Measurements from ENCODE around the gene IRF8.

Gene IRF8

DNA sequence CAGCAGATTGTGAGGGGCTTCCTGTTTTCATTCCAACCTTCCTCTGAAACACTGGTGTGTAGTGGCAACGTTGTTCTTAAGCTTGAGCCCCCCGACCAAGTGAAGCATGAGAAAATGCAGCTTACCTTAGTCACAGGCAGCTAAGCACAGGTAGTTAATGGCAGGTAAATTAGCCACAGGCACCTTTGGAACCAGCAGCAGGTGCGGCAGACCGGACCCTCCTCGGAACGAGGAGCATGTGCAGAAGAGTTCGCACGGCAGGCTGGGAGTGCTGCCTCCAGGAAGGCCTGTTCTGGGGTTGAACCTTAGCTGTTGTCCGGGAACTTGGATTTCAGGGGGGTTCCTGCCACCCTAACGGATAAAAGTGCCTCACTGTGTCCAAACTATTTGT is 7.2 kb upstream of the IRF8 start:
- TF ChIP-seq, protein P1, sequence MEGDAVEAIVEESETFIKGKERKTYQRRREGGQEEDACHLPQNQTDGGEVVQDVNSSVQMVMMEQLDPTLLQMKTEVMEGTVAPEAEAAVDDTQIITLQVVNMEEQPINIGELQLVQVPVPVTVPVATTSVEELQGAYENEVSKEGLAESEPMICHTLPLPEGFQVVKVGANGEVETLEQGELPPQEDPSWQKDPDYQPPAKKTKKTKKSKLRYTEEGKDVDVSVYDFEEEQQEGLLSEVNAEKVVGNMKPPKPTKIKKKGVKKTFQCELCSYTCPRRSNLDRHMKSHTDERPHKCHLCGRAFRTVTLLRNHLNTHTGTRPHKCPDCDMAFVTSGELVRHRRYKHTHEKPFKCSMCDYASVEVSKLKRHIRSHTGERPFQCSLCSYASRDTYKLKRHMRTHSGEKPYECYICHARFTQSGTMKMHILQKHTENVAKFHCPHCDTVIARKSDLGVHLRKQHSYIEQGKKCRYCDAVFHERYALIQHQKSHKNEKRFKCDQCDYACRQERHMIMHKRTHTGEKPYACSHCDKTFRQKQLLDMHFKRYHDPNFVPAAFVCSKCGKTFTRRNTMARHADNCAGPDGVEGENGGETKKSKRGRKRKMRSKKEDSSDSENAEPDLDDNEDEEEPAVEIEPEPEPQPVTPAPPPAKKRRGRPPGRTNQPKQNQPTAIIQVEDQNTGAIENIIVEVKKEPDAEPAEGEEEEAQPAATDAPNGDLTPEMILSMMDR (IDR thresholded peaks at IDR 0.05; ENCODE audit: control insufficient read depth, insufficient read depth, low read depth, low read length, missing control alignments) = no peak
- no peak for DNase-seq (ENCODE audit: low read depth)
- H3K4me3 ChIP-seq (ENCODE audit: control insufficient read depth, low read depth, low read length) = no peak overlapping the region

DNA sequence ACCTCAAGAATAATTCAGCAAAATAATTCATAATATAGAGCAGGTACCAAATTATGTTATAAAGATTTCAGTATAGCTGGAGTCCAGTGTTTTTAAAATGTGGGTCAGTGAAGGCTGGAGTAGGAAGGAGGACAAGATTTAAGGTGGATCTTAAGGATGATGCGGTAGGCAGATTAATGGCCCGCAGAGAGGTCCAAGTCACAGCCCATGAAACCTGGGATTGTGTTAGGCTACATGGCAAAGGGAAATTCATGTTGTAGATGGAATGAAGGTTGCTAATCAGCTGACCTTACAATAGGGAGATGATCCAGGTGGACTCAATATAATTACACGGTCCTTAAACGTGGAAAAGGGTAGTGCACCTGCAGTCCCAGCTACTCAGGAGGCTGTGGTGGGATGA is 6.2 kb upstream of the IRF8 start:
- no peak for DNase-seq (ENCODE audit: low read depth)
- TF ChIP-seq, protein P1 (IDR thresholded peaks at IDR 0.05; ENCODE audit: control insufficient read depth, insufficient read depth, low read depth, low read length, missing control alignments) = no peak
- no peak overlapping the region for H3K4me3 ChIP-seq (ENCODE audit: control insufficient read depth, low read depth, low read length)

DNA sequence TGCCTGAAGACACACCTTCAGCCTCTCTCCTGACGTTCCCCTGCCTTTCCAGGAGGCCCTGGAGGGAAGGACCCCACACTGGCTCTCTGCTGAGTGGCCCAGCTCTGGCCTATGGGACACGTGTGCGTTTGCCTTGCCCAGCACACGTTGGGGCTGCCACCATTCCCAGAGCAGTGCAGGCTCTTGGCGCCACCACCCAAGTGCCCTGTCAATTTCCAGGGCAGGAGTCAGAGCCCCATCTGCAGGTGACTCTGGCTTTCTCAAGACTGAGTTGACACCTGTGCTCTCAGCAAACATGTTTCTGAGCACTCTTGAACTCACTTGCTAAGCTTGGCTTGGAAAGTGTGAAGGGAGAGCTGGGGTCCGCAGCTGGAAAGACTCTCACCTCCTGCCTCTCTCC is 4.7 kb upstream of the IRF8 start:
- TF ChIP-seq, protein P1 (IDR thresholded peaks at IDR 0.05; ENCODE audit: control insufficient read depth, insufficient read depth, low read depth, low read length, missing control alignments) = no peak
- DNase-seq (ENCODE audit: low read depth) = no peak
- H3K4me3 ChIP-seq (ENCODE audit: control insufficient read depth, low read depth, low read length) = no peak overlapping the region

- DNase-seq (ENCODE audit: low read depth) = no peak
- TF ChIP-seq, protein P1 (IDR thresholded peaks at IDR 0.05; ENCODE audit: control insufficient read depth, insufficient read depth, low read depth, low read length, missing control alignments) = no peak
- no peak overlapping the region for H3K4me3 ChIP-seq (ENCODE audit: control insufficient read depth, low read depth, low read length)
These were observed 1.6 kb upstream of the IRF8 start for GRCh38 chr16:85897382-85897781.

DNA sequence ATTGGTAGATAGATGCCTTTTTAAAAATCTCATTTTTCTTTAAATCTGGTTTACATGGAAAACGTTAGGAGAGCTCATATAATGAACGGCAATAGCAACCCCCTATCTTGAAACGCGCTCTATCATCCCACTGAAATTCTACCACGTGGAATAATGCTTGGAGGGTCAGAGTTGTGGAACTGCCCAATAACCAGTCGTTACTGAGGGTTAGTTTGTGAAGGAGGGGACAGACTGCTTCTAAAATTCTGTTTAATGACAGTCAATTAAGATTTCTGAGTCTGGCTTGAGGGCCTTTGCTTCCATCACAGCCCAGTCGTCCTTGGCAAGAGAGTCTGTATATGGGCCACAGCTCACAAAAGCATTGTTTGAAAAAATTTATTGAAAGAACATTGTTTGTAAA is 482 bp downstream of the IRF8 start:
- no peak for DNase-seq (ENCODE audit: low read depth)
- TF ChIP-seq, protein P1 (IDR thresholded peaks at IDR 0.05; ENCODE audit: control insufficient read depth, insufficient read depth, low read depth, low read length, missing control alignments) = no peak
- no peak overlapping the region for H3K4me3 ChIP-seq (ENCODE audit: control insufficient read depth, low read depth, low read length)

GRCh38 chr16:85900027-85900792 is 1.2 kb downstream of the IRF8 start:
- TF ChIP-seq, protein P1 (IDR thresholded peaks at IDR 0.05; ENCODE audit: control insufficient read depth, insufficient read depth, low read depth, low read length, missing control alignments) = no peak
- DNase-seq (ENCODE audit: low read depth) = no peak
- H3K4me3 ChIP-seq (ENCODE audit: control insufficient read depth, low read depth, low read length) = no peak overlapping the region
